ENCODE data around the gene IRX1. TPM values are rescaled to one million over a fixed set of nuclear protein-coding genes. Genes with fewer than 3 reads are reported as not detected.

IRX1 gene
- total and polyA plus RNA-seq, 12 donors, result 0.07 TPM; not detected in 11

DNA sequence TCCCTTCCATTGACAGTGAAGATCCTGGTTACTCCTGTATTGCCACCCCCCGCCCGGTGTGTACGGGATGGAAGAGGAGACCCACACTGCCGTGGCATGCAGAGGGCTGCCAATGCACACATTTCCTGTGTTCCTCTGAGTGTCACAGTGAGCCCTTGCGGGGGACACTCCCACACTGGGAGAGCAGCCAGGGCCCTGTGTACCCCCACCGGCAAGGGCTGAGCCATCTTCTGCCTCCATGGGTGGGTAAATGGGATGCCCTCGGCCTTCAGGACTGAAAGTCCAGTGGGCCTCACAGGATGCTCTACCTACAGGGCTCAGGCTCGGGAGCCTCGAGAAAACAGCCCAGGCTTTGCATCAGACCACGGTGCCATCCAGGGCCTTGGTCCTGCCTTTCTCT, 18.1 kb downstream of the IRX1 start:
- Histone ChIP-seq H3K36me3 (replicated peaks in 1 of 2) (no peaks in the 10 kb centered on the region), H3K4me1 (replicated peaks in 1 of 2) (no peaks in the 10 kb centered on the region), H3K4me3 (no peak overlapping the region), H3K27ac (no peak overlapping the region), H3K27me3 (no peaks in the 10 kb centered on the region), H3K9me3 (replicated peaks in 1 of 3) (no peaks in the 10 kb centered on the region)
- 68 to 83% (median 74%) methylated on average over 9 to 10 of the region's 10 CpGs for WGBS, 4 donors
- no peak for DNase-seq
- no peak for TF ChIP-seq POLR2A (IDR thresholded peaks at IDR 0.05)
- TF ChIP-seq, protein P1, sequence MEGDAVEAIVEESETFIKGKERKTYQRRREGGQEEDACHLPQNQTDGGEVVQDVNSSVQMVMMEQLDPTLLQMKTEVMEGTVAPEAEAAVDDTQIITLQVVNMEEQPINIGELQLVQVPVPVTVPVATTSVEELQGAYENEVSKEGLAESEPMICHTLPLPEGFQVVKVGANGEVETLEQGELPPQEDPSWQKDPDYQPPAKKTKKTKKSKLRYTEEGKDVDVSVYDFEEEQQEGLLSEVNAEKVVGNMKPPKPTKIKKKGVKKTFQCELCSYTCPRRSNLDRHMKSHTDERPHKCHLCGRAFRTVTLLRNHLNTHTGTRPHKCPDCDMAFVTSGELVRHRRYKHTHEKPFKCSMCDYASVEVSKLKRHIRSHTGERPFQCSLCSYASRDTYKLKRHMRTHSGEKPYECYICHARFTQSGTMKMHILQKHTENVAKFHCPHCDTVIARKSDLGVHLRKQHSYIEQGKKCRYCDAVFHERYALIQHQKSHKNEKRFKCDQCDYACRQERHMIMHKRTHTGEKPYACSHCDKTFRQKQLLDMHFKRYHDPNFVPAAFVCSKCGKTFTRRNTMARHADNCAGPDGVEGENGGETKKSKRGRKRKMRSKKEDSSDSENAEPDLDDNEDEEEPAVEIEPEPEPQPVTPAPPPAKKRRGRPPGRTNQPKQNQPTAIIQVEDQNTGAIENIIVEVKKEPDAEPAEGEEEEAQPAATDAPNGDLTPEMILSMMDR (IDR thresholded peaks at IDR 0.05), result no peak
- intact Hi-C loops (cut with DNase I), result no loop called here

DNA sequence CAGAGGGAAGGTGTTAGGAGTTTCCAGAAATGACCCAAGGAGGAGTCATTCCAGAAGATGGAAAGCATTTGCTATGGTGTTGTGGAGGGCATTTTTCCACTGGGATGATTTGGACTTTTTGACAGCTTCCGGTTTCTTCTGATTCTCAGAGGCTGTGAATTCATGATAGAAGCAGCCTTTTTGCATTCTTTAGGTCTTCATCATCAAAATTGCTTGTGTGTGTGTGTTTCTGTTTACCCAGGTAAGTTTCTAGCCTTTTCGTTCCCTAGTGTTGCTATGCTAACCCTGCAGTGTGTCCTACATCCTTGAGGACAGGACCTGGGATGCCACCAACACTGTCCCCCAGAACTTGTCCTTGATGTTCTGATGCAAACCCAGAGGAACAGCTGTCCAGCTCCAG, 19.6 kb downstream of the IRX1 start:
- intact Hi-C loops (cut with DNase I), result no loop called here
- TF ChIP-seq POLR2A (IDR thresholded peaks at IDR 0.05), result no peak
- TF ChIP-seq, protein P1 (IDR thresholded peaks at IDR 0.05), result no peak
- 62 to 78% (median 71%) methylated on average over 2 of the region's 2 CpGs for WGBS, 4 donors

DNA sequence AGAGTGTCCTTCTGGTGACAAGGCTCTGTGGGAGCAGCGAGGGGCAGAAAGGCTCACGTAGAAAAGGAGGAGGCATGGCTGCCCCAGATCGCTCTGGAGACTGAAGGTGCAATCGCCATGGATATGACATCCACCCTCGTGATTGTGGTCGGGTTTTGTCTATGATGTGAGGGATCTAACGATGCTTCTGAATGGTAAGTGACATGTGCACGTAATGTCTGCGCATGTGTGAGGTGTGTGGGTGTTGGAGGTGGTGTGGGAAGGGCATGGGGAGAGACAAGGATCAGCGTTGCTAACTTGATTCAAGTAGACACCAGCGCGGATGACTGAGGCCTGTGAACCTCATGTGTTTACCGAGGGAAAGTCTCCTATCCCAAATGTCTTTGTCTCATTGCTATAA, 20.2 kb downstream of the IRX1 start:
- no peak overlapping the region for H3K4me3 ChIP-seq
- no peak for DNase-seq
- 78 to 86% (median 83%) methylated on average over 13 of the region's 13 CpGs for WGBS, 4 donors
- TF ChIP-seq, protein P1 (IDR thresholded peaks at IDR 0.05), result no peak
- no peak for TF ChIP-seq POLR2A (IDR thresholded peaks at IDR 0.05)
- intact Hi-C loops (cut with DNase I), result no loop called here
- no peaks in the 10 kb centered on the region for H3K4me1 ChIP-seq (replicated peaks in 1 of 2)
- no peaks in the 10 kb centered on the region for H3K9me3 ChIP-seq (replicated peaks in 1 of 3)
- H3K27ac ChIP-seq, result no peak overlapping the region
- no peaks in the 10 kb centered on the region for H3K27me3 ChIP-seq
- H3K36me3 ChIP-seq (replicated peaks in 1 of 2), result no peaks in the 10 kb centered on the region

More for the DNA sequence above, 19.6 kb downstream of the IRX1 start:
- DNase-seq, result no peak
- Histone ChIP-seq H3K4me3 (no peak overlapping the region), H3K27ac (no peak overlapping the region), H3K9me3 (replicated peaks in 1 of 3) (no peaks in the 10 kb centered on the region), H3K36me3 (replicated peaks in 1 of 2) (no peaks in the 10 kb centered on the region), H3K4me1 (replicated peaks in 1 of 2) (no peaks in the 10 kb centered on the region), H3K27me3 (no peaks in the 10 kb centered on the region)

DNA sequence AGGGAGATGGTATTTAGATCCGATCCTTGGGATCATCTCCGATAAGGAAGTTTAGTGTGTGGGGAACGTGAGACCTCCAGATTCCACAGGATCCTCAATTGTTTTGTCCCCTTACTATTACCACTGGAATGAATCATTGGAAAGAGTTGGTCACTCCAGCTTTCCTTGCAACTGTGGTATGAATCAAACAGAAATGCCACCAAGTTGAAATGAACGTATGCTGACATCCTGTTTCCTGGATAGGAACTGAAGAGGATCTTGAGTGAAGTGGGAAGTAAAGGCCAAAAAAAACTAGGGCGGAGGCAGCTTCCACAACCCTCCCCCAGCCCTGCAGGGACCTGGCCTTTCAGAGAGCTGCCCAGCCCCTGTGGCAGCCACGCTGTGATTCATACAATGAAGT, 23.9 kb downstream of the IRX1 start:
- Histone ChIP-seq H3K27me3 (no peaks in the 10 kb centered on the region), H3K9me3 (replicated peaks in 1 of 3) (no peaks in the 10 kb centered on the region), H3K4me3 (no peak overlapping the region), H3K27ac (no peak overlapping the region), H3K36me3 (replicated peaks in 1 of 2) (no peaks in the 10 kb centered on the region), H3K4me1 (replicated peaks in 1 of 2) (no peaks in the 10 kb centered on the region)
- TF ChIP-seq, protein P1 (IDR thresholded peaks at IDR 0.05), result no peak
- TF ChIP-seq POLR2A (IDR thresholded peaks at IDR 0.05), result no peak
- WGBS, 4 donors, result 53 to 76% (median 64%) methylated on average over 6 of the region's 6 CpGs
- DNase-seq, result no peak
- intact Hi-C loops (cut with DNase I), result no loop called here
